Measurements from ENCODE around the gene OAT.

OAT gene

DNA sequence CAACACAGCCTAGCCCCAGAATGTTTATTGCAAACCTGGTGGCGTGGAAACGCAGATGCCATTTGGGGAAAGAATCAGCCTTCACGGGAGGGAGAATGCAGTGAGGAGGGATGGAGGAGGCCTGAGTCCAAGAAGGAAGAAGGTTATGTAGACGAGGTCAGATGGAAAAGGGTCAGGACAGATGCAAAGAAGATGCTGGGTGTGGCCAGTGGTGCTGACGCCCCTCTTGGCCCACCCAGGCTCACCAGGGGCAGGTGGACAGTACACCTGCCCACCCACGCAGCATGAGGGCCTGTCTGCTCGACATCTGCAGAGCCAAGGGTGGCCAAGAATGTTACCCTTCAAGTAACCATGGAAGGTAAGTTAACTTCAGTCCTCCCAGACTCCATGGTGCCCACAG, 40.5 kb downstream of the OAT start:
- no peak for DNase-seq (ENCODE audit: low spot score)
- TF ChIP-seq, protein P1, sequence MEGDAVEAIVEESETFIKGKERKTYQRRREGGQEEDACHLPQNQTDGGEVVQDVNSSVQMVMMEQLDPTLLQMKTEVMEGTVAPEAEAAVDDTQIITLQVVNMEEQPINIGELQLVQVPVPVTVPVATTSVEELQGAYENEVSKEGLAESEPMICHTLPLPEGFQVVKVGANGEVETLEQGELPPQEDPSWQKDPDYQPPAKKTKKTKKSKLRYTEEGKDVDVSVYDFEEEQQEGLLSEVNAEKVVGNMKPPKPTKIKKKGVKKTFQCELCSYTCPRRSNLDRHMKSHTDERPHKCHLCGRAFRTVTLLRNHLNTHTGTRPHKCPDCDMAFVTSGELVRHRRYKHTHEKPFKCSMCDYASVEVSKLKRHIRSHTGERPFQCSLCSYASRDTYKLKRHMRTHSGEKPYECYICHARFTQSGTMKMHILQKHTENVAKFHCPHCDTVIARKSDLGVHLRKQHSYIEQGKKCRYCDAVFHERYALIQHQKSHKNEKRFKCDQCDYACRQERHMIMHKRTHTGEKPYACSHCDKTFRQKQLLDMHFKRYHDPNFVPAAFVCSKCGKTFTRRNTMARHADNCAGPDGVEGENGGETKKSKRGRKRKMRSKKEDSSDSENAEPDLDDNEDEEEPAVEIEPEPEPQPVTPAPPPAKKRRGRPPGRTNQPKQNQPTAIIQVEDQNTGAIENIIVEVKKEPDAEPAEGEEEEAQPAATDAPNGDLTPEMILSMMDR (IDR thresholded peaks at IDR 0.05): no peak
- Histone ChIP-seq H3K27ac (no peak overlapping the region), H3K4me3 (no peak overlapping the region)

DNA sequence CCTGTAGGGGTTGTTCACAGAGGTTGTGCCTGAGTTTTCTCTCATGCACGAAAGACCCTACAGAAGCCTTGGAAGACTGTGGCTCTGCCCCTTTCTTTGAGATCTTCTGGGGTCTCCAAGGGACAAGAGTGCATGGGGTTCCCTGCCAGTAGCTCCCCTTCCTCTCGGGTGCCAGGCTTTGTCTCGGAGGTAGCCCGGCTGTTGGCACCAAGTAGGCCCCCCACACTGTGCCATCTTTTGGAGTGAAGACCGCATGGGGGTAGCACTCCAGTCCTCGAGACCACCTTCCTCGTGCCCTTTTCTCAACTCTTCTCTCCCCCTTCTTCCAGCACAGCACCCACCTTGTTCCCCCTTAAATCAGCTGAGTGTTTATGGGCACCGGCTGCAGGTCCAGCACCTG, 41.6 kb downstream of the OAT start:
- TF ChIP-seq, protein P1 (IDR thresholded peaks at IDR 0.05): no peak
- DNase-seq (ENCODE audit: low spot score): no peak

DNA sequence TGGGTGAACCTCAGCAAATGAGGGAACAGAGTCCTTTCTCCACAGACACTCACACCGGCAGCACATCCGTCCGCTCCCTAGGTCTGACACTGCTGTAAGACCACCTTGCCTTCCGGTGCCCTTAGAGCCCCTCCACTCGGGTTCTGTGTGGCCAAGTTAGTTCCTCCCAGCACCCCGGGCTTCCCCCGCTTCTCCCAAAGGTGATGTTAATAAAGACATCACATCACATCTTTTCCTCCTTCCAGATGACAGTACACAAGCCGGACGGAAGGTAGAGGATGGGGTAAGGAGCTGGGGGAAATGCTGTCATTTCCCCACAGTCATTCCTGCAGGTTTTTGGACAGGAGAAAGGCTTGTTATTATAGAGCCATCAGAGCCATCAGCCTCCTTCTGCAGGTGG, 42.3 kb downstream of the OAT start:
- no peak overlapping the region for H3K4me3 ChIP-seq
- H3K27ac ChIP-seq: no peak overlapping the region
- DNase-seq (ENCODE audit: low spot score): no peak
- TF ChIP-seq, protein P1 (IDR thresholded peaks at IDR 0.05): no peak

More for the DNA sequence above, 41.6 kb downstream of the OAT start:
- no peak overlapping the region for H3K27ac ChIP-seq
- H3K4me3 ChIP-seq: no peak overlapping the region

DNA sequence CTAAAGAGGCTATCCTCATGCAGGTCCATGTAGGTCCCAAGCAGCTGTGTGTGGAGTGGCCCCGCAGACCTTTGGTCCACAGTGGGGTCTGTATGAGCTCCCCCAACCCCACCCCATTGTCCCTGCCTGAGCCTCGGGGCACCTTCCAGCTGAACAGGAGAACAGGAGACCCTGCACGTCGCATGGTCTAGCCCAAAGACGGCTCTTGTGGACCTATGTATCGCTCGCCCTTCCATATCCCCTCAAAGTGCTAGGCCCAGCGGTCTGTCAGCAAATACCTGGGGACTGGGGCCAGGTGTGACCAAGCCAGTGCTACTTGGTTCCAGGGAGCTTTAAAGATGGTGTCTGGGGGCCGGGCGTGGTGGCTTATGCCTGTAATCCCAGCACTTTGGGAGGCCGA, 43.0 kb downstream of the OAT start:
- TF ChIP-seq, protein P1 (IDR thresholded peaks at IDR 0.05): no peak
- Histone ChIP-seq H3K27ac (no peak overlapping the region), H3K4me3 (no peak overlapping the region)
- DNase-seq (ENCODE audit: low spot score): no peak

DNA sequence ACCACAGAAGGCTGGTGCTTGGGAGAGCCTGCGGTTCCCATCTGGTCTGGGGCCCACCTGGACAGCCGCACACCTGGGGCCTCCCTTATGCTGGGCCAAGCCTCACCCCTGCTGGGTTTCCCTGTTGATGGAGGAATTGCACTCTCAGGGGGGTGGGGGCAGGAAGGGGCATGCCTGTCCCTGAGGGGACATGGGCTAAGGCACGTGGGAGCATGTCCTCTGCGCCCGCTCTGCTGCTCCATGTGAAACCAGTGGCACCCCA, 43.4 kb downstream of the OAT start:
- no peak overlapping the region for H3K4me3 ChIP-seq
- no peak for DNase-seq (ENCODE audit: low spot score)
- H3K27ac ChIP-seq: no peak overlapping the region
- TF ChIP-seq, protein P1 (IDR thresholded peaks at IDR 0.05): no peak

DNA sequence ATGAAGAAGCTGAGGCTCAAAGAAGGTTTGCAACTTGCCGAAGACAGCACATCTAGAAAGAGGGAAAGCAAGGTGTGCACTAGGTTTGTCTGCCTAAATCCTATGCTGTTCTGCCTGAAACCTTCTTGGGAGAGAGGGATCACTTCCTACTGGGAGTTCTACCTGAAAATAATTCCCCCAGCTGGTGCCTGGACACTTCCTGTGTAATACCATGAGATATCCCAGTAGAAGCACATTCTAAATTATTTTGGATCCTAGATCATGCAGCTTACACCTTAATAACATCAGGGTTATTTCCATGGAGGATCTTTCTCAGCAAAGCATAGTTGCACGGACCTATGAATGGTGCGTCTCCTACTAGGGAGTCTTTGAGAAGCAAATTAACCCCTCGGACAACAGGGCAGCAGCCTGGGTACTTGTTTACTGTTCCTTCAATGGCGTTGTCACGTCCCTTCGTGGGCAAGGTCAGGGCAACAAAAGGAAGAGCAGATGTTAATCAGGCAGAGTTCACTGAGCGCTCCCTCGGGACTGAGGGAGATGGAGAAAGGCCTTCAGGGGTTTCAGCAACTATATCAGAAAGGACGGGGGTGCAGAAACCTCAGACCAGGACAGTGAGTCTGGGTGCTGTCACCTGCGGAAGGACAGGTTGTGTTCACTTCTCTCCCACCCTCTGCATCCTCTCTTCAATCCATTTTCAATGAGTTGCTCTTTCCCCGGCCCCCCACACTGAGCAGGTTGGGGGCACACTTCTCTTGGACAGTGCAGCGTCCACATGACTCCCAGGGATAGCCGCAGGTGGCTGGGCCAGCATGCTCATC, 44.0 kb downstream of the OAT start:
- DNase-seq (ENCODE audit: low spot score): no peak
- TF ChIP-seq, protein P1 (IDR thresholded peaks at IDR 0.05): no peak
- H3K27ac ChIP-seq: no peak overlapping the region
- H3K4me3 ChIP-seq: no peak overlapping the region

DNA sequence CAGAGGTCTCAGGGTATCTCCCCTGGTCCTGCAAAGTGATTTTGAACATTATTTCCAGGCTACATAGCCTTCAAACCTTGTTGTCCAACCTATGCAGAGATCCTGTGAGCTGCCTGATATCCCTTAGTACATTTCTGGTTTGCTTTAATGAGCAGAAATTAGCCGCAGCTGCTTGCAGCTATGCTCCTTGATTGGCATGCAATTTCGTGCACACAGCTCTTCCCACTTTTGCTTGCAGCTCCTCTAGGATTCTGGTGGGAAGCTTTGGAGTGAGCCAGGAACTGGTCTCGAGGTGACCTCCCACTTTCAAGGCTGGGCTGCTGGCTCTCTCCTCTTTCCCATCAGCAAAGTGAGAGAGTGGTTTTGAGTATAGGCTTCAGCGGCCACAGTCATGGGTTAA, 45.8 kb downstream of the OAT start:
- TF ChIP-seq, protein P1 (IDR thresholded peaks at IDR 0.05): no peak
- Histone ChIP-seq H3K4me3 (no peak overlapping the region), H3K27ac (no peak overlapping the region)
- no peak for DNase-seq (ENCODE audit: low spot score)
